ENCODE data around the gene NKX6-1.

- no peak for TF ChIP-seq CTCF (IDR thresholded peaks at IDR 0.05; ENCODE audit: low read depth, low read length, poor library complexity, severe bottlenecking)
- no peak for TF ChIP-seq EZH2phosphoT487 (IDR thresholded peaks at IDR 0.05; ENCODE audit: borderline replicate concordance, low read length)
These were observed 6.4 kb downstream of the NKX6-1 start for GRCh38 chr4:84492737-84493091.
